ENCODE data around the gene DNAH3.
"Not testable (repeated sequence)": the region's sequence is repeated elsewhere in the genome, so short reads cannot be mapped to it uniquely, and the experiment has no call there.

DNAH3 gene

DNA sequence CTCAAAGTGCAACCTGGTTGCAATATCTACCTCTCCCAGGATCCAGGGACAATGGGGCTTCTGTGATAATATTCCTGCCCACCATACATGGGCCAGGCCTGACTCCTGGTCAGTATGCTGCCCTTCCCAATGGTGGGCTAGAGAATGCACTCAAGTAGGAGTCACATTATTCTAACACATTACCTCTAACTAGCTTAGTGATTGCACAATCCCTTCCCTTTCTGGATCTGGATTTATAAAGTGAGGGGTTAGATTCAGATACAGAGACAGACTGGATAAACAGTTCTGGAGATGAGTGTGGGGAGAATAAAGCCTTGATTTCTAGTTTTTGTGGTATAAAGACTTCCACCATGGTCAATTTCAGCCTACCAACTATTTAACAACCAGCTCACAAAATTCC lies 217.1 kb downstream of the DNAH3 start:
- FAIRE-seq = no peak

DNA sequence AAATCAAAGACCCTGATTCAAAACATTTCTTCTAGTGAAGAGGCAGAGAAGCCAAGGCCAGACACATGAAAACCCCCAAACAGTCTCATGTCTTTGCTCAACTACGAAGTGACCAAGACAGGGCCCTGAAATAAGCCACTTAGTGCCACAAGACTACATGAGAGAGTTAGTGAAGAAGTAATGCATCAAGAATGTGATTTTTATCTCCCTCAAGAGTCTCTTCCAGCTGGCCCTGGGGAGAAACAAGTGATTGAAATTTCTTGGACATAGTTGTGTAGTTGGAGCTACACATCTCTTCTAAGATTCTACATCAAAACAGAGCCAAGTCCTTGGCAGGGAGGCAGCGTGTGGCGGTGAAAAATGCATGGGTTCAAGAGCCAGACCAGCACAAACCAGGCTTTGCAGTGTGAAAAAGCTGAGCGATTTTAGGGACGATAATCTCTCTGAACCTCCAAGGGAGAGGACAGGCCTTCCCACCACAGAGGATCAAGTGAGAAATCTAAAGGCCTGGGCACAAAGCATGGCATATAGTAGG lies 219.5 kb downstream of the DNAH3 start:
- FAIRE-seq = no peak

DNA sequence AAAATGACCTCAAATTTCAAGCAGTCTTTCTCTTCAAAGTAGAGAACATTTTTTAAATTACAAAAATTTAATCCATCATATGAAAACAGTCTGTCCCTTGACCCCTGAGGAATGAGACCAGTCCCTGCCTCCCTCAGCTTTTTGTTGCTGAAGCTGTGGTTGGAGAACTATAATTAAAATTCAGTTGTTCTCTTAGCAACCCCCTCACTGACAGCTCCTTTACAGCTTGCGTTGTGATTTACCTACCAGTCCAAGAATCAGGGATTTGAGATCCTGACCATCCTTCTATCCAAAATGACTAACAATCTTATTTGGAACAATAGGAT lies 220.3 kb downstream of the DNAH3 start:
- FAIRE-seq = no peak

DNA sequence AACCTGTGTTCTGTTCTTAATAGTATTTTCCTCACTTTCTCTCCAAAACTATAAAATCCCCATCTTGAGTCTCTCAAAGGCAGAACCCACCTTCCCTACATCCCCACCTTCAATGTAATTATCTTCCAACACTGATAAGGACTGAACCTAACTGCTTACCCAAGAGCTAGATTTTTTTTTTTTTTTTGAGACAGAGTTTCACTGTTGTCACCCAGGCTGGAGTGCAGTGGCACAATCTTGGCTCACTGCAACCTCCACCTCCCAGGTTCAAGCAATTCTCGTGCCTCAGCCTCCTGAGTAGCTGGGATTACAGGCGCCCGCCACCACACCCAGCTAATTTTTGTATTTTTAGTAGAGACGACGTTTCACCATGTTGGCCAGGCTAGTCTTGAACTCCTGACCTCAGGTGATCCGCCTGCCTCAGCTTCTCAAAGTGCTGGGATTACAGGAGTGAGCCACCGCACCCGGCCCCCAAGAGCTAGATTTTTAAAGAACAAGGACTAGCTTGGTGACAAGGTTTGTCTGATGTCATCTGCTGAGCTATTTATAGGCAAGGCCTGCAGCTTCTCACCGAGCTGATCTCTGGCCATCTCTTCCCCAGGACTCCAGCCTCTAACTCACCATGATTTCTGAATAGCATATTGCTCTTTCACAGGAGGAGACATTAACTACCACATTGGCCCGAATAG lies 220.8 kb downstream of the DNAH3 start:
- FAIRE-seq = not testable (repeated sequence)

DNA sequence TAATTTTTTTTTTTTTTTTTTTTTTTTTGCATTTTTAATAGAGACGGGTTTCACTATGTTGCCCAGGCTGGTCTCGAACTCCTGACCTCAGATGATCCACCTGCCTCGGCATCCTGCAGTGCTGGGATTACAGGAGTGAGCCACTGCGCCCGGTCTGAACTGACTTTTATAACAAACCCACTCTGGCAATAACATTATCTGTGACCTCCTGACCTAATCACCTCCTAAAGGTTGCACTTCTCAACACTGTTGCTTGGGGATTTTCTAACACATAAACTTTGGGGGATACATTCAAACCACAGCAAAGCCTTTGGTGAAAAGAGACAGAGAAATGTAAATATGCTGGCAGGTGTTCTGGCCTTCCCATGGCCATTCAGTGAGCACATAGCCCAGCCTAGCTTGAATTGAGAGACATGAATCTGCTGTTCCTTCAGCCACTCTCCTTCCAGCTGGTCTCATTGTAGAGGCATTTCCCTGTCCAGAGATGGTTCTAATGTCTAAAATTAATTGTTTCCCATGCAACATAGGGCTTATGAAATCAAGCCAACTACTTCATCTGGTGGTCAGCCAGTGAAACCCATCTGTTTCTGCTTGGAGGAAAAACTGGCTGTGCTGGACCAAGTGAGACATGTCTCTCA lies 221.8 kb downstream of the DNAH3 start:
- no peak for FAIRE-seq

DNA sequence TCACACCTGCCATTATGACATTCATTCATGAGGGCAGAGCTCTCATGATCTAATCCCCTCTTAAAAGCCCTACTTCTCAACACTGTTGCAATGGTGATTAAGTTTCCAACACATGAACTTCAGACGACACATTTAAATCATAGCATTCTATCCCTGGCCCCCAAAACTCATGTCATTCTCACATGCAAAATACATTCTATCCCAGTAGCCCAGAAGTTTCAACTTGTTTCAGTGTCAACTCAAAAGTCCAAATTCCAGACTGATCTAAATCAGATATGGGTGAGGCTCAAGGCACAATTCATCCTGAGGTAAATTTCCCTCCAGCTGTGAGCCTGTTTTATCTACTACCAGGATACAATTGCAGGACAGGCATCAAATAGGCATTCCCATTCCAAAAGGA lies 224.9 kb downstream of the DNAH3 start:
- no peak for FAIRE-seq

DNA sequence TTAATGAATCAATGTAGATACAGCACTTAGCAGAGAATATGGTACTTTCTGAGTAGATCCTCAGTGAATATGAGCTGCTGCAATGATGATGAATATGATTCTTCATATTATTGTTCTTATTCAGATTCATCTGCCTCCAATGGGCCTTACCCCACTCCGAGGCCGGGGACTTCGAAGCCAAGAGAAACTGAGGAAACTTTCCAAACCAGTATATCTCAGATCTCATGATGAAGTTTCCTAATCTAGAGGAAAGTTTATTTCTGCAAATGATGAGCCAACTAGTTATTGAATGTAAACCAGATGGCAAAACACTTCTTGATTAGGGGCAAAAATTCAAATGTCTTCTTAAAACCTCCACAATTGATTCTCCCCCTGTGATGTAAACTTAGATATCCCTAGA lies 226.8 kb downstream of the DNAH3 start:
- no peak for FAIRE-seq

DNA sequence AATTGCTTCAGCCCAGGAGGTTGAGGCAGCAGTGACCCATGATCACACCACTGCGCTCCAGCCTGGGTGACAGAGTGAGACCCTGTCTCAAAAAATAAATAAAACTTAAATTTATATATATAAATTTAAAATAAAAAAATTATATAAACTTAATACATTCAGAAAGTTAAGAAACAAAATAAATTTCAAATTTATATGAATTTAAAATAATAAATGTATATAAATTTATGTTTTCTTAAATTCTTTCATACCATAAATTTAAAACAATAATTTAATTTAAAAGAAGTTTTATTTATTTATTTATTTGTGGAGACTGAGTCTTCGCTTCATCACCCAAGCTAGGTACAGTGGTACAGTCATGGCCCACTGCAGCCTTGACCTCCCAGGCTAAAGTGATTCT lies 229.8 kb downstream of the DNAH3 start:
- FAIRE-seq = peak; percentile 43

DNA sequence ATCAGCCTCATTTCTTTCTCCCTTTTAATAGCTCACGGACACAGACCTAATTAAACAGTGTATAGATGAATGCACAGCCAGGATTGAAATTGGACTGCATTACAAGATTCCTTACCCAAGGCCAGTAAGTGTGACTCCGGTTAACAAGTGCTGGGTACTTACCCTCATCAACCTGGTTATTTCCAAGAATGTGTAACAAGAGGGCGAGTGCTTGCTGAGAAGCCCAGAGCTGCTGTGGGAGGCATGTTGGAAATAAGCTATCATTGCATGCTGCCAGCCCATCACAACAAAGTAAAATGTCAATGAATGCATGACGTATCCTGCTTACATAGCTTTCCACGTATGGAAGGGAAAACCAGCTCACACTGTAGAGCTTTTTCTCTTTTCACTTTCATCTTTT lies 230.6 kb downstream of the DNAH3 start:
- no peak for FAIRE-seq

DNA sequence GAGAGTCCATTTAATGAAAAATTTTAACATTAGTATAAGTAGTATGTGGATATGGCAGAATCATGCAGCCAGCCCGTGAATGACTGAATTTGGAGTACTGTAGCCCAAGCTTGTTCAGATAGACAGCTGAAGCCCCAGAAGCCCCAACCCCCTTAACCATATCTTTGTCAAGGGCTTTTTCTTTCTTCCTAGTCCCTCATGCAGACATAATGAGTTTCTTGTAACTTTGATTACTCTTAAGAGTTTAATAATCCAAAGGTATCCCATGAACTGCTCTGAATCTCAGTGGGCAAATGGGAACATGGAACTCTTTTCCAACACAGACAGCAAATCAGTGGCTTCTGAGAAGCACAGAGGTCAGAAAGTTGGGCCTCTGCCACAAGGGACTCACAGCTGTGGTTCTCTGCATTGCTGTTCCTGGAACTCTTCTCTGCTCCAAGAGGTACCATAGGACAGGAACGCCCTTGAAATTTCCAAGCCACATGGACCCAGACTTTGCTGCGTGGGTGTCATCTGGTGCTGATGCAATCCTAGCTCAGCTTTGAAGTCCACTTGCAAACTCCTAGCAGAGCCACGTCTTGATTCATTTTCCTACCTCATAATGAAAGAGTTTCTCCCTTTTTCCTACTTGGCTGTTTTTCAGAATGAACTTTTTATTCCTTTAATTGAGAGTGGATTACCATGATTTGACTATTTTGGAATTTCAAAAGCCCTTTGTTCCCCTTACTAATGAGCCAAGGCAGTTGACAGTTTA lies 232.0 kb downstream of the DNAH3 start:
- no peak for FAIRE-seq

DNA sequence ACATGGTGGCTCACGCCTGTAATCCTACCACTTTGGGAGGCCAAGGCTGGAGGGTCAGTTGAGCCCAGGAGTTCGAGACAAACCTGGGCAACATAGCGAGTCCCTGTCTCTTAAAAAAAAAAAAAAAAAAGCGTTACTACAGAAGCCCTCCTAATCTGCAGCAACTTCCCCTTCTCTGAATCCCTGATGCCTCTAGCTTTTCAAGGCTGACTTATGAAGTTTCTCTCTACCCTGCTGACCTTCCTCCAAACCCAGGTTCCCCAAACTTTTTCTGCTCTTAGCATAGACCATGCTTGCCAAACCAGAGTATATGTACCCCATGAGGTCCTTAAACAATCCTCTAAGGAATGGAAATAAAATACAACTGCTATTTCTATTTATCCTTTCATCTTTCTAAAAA lies 233.7 kb downstream of the DNAH3 start:
- no peak for FAIRE-seq

DNA sequence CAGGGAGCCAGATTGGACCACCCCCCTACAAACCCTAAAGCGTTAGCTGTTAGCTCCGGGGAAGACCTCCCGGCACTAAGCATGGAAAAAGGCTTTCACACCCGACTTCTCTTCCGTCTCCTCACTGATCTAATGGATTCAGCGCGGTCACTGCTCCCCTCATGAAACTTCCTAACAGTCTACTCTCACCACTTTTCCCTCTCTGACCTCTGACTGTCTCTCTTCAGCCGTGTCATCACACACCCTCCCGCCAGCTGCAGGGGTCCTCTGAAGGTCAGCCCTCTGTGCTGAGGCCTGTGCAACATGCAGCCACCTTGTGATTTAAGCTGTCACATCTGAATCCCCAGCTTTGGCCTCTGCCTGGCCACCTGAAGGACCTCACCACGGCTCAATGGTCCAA lies 234.4 kb downstream of the DNAH3 start:
- FAIRE-seq = no peak

DNA sequence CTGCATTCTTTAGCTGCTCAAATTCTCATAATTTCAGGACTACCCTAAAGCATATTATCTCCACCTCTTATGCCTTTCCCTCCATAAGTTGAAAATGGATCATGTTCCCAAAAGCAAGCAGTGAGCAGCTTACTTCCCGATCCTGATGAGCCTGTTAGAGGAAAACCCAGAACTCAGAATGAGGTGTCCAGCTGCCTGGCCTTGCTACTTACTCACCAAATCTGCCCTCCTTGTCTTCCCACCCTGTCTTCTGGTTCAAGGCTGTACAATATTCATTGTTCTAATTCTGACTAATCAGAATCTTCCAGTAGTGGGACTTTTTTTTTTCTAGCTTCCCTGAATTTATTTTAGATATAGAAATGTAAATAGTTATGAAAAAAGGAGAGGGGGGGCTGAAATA lies 239.3 kb downstream of the DNAH3 start:
- FAIRE-seq = no peak

DNA sequence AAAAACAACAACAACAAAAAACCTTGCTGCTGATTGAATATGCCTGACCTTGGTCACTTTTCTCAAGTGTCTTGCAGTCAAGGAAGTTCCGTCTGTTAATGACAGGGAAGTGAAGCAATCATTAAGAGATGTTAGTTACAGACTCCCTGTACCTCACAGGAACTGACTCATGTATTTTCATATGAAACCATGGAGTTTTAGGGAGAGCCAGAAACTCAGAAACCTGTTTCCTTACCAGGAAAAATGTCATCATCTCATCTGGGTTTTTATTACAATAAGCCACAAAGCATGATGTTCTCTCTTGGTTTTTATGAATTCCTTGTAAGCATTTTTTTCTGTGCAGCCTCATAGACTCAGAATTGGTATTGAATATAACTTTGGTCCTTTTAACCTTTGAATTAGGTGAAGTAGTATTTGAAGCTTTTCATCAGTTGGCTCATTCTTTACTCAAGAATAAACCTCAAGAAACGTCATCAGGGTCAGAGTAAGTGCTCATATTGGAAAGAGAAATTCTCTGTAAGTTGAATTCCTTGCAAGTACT lies 239.8 kb downstream of the DNAH3 start:
- FAIRE-seq = no peak

DNA sequence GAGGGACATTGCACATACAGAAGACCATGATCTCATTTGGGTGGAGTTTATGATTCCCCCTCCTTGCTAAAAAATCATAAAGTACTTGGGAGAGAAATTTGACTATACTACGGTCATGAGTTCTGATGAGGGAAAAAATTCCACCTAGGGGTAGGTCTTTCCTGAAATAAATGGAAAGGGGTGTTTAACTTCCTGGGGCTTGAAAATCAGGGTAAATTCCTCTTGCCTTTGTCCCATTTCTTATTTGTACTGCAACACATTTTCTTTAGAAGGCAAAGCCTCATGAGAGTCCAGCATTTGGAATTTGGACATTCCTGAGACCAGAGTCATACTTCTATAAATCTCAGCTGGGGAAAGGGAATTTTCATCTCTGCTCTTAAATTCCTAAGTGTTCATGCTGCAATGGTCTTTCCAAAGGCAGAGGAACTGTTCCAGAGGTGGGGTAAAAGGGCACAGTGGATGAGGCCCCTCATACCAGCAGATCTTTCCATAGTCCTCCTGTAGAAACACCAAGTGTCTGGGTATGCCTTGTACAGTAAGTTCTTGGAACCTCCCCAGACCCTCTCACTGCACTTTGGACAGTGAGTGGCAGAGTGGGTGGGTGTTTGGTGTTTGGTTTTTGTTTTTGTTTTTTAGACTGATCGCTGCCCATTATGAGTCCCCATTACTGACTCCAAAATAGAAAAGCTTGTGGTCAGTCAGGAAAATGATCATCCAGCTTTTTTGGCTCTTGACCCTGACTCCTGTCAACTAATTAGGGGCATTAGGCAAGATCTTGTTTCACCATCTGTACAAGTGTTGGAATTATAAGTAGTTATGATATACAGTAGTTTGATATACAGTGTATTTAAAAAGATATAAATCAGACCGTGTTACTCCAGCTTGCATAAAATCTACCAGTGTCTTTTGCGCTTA lies 244.0 kb downstream of the DNAH3 start:
- FAIRE-seq = no peak

DNA sequence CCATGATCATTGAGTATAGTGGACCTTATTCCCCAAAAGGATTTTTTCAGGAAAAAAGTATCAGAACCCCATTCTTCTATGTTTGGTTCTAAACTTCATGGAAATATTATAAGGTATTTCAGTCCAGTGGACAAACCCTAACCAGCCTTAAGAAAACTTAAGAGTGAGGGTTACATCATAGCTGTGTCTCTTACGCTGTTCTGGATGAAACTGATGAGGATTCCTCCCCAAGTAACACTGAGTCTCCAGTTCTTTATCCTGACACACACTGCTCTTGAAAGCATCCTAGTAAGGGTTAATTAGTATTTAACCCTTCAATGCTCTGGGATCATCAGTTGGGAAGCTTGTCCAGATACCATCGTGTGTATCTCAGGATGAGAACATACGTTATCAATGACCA lies 245.1 kb downstream of the DNAH3 start:
- no peak for FAIRE-seq

DNA sequence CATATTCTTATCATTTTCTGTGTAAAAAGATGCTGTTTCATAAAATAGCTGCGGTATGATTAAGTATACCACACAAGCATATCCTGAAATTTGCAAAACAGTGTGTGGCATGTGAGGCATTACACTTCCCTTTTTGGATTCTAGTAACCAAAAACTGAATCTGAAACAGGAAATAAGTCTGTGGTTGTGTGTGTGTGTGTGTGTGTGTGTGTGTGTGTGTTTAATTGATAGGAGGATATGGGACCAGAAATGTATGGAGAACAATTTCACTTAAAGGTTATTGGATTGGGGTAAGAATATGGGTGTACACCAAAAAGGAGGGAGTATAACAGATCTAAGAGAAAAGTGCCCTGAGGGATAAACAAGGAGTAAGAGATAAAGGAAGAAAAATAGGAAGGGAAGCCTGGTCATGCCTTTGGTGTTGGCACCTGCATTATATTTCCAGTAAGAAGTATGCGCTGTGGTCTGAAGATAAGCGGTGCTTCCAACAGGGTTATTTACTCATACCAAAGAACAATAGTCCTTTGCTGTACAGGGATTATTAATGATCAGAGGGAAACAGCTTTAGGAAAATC lies 246.1 kb downstream of the DNAH3 start:
- no peak for FAIRE-seq

DNA sequence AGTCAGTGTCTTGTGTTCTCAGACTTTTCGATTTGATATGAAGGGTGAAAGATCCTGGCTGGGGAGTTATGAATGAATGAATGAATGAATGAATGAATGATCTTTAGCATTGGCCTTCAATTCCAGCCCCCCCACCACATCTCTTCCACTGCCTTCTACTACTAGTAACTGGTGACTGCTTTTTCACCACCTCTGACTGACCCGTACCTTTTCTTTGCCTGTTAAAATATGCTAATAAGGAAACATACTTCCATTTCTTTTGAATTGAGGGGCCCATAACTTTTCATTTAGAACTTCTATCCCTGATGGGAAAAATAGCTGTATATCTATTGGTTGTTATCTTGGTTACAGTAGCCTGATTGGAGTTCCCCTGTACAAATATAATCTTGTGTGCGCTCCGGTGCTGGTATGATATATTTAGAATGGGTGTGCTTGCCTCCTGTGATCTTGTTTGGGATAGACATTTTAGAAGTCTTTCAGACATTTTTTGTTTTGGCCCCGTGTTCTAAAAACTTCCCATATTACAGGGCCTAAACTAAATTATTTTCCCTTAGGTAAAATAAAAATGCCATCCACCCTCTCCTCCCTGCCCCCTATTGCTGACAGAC lies 246.6 kb downstream of the DNAH3 start:
- FAIRE-seq = no peak

DNA sequence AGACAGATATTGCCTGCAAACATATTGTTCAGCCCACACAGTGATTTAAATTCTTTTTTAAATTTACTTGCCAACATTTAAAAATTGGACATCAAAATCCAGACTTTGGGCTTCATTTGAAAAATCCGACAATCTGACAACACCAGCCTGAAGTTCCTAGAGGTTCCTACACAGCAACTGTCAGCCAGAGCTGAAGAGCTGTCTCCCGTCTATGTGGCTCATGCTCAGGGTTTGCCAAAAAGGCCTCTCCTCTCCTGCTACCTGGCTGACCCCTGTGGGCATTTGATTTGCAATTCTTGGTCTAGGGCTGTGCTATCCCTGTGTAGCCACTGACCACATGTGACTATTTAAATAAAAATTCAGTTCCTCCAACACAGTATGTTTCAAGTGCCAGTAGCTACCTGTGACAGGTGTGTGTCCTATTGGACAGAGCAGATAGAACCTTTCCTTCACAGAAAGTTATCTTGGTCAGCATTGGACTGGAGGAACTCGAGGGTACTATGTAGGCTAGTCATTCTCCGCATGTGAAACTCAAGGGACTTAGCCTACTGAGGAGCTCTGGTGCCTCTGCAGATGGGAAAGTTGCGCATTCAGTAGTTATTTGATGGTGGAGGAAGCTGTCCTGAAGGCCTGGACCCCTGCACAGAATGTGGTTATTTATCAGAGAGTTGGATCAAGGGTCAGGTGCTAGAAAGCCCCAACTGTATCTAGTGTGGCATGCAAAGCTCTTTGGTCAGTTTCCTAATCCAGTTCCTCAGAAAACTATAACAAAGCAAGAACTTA lies 247.3 kb downstream of the DNAH3 start:
- no peak for FAIRE-seq

DNA sequence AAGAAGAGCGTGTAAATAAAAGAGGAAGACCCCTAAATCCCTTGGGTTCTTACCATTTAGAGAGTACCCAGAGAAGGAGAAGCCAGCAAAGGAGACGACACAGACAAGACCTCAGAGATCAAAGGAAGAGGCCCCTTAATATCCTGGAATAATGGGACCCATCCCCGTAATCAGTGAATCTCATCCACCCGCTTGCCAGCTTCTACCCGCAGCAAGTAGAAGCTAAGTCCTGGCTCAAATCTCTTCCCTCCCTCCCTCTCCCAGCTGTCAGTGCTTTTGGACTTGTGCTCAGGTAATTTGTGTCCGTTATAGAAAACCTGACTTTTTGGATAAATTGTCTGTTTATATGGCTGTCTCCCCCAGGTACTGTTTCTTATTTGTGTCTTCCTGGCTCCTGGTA lies 248.2 kb downstream of the DNAH3 start:
- no peak for FAIRE-seq

All from colon (tissue), 2 donors.